Brain pericyte (primary cell): ENCODE results near the gene CRIP3.
"Not testable (repeated sequence)": the region's sequence is repeated elsewhere in the genome, so short reads cannot be mapped to it uniquely, and the experiment has no call there.

ENCODE experiments used
- DNase-seq: peaks from one replicate; pipeline ENCODE4 v3.0.0-alpha.2; 2012; ENCODE audit warnings: low read depth, low spot score

Gene CRIP3, protein sequence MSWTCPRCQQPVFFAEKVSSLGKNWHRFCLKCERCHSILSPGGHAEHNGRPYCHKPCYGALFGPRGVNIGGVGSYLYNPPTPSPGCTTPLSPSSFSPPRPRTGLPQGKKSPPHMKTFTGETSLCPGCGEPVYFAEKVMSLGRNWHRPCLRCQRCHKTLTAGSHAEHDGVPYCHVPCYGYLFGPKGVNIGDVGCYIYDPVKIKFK

DNA sequence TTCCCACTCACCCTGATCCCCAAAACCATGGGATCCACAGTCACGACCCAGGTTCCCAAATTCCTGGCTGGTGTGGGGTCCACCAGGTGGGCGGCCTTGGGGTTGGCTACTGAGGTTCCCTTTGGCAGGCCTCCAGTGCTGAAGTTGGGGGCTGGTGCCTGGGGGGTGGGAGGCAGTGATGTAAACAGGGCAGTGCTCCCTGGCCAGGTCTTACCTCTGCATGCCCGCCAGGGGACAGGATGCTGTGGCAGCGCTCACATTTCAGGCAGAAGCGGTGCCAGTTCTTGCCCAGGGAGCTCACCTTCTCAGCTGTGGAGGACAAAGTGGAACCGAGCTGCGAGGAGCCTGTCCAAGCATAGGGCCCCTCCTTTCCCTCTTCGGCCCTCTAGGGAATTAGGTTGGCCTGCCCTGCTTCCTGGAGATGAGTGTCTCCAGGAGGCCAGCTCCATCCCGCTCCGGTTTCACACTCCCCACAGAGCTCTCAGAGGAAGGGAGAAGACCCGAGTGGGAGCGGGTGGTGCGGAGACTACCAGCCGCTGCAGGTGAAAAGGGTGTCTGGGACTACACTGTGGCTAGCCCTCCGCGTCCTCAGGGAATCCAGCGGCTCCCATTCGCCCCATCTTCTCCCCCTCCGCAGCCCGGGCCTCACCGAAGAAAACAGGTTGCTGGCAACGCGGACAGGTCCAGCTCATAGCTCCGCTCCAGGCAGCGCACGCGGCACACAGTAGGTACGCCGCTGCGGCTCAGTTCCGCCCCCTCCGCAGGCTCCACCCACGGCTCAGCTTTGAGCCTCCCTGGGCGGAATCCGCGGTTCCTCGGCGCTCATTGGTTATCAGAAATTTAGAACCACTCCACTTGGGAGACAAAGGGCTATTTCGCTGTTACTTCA, at the start of gene CRIP3:
TSS of gene CRIP3 (minus strand) at position 726 of the 889 bp plus-strand sequence. CDS start at position 692, 34 bp downstream.
- no peak for DNase-seq

DNA sequence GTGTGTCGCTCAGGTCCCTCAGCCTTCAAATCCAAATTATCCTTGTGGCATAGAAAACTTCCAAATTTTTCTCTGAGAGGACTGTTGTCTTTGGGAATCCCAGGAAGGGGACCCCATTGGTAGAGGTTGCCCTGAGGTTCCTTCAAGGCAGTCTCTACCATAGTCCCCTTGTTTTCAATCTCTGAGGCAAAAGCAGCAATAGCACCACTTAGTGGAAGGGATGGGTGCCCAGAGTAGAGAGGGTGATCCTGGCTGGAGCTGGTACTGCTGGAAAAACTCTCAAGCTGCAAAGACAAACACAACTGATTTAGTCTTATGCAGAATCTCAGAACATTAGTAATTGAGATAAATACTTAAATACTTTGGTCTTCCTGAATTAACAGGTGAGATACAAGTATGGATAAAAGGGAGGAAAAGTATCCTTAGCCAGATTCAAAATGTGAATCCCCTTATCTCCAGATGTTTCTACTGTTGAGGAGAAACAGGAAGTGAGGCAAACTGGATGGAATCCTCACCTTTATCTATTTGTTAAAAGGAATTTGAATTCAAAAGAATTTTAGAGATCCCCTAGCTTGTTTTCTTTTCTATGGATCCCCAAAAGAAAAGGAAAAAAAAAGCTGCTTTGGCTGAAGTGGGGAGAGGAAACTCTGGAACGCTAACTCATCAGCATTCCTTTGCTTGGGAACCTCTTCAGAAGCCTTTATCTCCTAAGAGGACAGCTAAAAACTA, 47.4 kb upstream of the CRIP3 start:
- DNase-seq = no peak

DNA sequence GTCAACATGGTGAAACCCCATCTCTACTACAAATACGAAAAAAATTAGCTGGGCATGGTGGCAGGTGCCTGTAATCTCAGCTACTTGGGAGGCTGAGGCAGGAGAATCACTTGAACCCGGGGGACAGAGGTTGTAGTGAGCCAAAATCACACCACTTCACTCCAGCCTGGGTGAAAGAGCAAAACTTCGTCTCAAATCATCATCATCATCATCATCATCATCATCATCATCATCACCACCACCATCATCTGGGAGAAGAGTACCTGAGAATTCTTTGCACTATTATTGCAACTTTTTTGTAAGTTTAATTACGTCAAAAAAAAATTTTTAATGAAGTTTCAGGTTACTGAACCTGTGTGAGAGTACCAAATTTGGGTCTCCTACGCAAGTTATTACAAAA, 43.3 kb upstream of the CRIP3 start:
- DNase-seq = not testable (repeated sequence)

DNA sequence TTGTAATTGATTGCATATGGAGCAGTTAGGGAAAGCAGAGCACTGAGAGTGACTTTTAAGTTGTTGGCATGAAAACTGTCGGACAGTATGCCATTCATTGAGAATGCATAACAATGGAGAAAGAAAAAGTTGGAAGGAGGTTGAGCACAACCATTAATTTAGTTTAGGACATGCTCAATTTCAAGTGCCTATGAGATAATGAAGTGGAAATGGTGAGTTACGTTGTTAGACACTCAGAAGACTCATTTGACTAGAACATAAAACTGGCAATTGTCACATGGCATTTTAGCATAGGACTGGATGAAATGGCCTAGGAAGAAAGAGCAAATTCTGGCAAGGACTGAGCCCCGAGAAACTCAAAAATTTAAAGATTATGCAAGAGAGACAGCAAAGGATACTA, 38.8 kb upstream of the CRIP3 start:
- no peak for DNase-seq

DNA sequence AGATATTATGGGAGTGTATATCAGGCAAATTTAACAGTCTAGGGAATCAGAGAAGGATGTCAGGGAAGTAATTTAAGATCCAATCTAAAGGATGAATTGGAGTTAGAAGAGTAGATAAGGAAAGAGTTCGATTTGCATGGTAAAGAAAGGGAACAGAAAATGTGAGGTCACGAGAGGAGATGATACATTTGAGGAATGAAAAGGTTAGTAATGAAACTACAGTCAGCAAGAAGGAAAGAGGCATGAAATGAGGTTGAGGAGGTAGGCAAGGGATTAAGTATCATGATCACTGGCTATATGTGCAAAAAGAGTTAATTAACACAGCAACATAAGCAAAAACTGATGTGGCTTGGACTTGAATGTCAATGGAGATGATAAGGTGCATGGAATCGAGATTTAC, 38.4 kb upstream of the CRIP3 start:
- DNase-seq = no peak

DNA sequence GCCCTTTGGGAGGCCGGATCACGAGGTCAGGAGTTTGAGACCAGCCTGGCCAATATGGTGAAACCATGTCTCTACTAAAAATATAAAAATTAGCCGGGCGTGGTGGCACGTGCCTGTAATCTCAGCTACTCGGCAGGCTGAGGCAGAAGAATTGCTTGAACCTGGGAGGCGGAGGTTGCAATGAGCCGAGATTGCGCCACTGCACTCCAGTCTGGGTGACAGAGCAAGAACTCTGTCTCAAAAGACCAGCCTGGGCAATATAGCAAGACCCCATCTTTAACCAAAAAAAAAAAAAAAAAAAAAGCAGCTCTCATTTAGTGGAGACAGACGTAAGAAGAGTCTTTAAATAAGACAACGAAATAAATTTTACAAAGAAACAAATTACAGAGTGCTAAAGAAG, 37.6 kb upstream of the CRIP3 start:
- DNase-seq = not testable (repeated sequence)

DNA sequence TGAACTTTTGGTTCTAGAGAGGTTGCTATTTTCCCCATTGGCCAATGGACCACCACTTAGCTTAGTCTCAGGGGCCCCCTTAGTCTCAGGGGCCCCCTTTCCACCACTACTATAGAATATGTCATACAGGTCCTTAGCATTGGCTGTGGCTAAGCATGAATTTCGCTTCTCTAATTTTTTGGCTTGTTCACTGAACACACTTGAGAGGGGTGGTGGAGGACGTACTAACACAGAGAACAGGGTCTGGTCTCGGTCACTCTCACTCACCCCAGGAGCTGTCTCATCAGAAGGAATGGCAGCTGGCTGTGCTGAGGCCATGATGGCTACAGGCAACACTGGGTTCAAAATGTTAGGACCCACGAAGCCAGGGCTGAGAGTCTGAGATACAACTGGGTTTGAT, 30.5 kb upstream of the CRIP3 start:
- no peak for DNase-seq

DNA sequence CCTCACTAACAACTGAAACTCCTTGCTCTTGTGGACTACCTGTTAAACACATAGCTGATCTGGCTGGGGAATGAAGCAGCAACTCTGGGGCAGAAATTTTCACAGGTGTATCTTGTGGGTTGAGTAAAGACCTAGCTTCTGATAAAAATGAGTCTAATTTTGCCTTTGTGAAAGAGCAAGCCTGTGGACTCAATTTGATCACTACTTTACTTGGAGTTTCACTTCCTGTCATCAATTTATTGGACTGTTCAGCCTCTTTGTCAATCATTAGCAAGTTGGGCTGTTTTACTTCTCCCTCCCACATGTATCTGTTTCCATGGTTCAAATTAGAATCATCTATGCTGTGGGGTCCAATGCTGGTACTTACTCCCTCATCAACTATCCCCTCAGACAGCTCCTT, 29.6 kb upstream of the CRIP3 start:
- no peak for DNase-seq

DNA sequence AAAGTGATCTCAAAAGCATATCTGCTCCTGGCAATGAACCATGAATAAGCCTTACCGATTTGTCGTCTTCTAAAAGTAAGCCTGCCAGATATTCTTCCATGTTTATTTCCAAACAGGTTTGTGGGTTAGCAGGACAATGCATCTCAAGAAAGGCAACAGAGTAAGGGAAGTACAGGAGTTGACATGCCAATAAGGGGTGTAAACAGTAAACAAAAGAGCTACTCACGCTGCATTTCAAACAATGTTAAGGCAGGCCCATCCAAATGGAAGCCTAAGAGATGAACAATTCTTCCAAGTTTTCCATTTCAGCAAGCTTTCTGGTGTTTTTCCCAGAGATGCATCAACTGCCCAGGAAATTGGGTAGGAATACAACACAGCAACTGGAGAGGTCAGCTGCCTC, 27.8 kb upstream of the CRIP3 start:
- DNase-seq = no peak

DNA sequence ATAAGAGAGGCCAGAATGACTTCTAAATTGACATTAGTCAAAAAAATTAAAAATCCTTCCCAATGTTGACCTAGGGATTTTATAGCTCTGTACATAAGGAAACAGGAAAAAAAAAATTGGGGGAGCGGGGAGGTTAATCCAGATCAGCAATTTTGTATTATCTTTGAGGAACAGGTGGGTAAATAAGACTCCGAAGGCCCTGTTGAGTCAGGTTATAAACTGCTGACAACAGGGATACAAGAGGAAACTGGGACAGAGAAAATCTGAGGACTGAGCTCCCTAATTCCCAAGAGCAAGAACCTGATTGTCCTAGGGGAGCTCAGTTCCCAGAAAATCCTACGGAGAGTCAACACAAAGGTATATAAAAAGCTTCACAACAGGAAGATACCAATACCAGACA, 26.8 kb upstream of the CRIP3 start:
- DNase-seq = no peak

DNA sequence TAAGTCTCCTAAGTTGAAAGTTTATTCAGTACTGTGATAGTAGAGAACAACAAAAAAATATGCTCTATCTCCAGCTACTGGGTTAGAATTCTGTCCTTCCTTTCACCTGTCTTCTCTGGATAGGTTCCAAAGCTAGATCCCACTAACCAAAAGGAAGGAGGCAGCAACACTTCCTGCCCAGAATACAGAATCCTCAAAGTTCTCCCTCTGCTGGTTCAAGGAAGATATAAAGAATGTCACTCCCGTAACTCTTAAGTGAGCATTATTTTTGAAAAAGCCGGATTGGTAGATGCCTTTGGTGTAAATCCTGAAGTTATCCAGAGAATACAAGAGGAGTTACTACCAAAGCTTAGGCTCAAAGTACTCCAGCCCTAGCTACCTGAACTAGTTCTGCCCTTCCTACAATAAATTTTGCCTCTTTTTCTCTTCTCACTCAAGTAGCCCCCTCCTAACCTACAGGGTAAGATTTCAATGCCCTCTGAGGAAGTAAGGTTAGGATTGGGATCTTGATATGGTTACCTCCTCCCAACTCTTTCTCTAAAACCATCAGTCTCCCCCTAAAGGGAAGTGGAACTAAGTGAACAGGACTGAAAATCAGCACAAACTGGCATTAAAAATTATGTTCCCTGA, 26.0 kb upstream of the CRIP3 start:
- no peak for DNase-seq

DNA sequence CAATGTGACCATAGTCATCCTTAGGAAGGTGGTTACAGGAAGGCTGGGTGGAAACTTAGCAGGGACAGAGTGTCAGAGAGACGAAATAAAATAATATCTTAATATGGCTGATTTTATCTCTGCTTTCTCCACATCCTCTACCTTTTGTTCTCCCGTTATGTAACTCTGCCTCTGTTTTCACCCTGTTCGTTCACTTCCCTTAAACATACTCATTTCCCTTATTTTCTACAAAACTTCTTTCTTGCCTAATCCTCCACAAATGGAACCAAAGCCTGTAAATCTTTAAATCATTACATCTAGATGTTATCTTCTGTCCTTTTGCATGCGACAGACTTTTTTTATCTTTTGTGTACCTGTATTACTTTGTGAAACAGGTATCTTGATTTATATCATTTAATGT, 23.3 kb upstream of the CRIP3 start:
- DNase-seq = no peak

DNA sequence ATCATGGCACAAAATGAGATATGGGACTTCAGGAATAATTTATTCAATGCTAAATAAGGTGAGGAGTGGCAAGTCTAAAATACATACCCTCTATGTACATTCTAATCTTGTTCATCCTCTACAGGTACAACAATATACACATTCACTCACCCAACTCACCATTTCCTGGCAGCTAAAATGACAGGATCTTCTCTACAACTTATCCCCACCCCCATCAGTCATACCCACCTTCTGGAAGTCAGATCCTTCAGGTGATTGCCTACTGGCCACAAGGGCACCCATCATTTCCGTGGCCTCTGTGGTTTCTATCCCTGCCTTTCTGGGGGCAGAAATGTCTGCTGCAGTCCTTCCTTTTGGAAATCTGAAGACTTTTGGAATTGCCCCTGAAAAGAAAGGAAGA, 22.8 kb upstream of the CRIP3 start:
- DNase-seq = no peak

DNA sequence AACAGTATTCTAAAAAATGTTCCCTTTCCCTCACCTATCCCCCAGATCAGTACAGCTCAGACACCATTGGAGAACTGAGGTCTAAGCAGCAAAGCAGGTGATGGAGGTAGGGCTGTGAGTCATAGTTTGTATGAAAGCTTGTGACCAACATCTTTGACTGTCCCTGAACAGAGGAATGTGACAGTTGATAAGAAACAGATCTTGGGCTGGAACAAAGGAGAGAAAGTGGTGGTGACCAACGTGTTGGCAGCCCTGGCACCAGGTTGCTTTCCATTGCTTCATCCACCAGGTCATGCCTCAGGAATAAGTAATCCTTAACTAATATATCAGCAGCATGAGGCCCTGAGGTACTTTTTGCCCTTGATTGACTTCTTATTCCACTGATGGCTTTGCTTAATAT, 19.9 kb upstream of the CRIP3 start:
- no peak for DNase-seq

DNA sequence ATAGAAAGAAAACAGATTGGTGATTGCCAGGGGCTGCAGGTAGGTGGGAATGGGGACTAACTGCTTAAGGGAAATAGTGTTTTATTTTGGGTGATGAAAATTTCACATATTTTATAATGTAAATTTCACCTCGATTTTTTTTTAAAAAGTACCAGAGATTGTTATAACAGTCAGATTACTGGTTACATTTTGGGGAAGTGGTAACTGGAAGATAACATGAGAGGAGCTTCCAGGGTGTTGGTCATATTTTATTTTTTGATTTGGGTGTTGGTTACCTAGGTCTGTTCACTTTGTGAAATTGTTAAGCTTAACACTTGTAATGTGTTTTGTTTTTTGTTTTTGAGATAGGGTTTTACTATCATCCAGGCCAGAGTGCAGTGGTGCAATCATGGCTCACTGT, 17.2 kb upstream of the CRIP3 start:
- no peak for DNase-seq

DNA sequence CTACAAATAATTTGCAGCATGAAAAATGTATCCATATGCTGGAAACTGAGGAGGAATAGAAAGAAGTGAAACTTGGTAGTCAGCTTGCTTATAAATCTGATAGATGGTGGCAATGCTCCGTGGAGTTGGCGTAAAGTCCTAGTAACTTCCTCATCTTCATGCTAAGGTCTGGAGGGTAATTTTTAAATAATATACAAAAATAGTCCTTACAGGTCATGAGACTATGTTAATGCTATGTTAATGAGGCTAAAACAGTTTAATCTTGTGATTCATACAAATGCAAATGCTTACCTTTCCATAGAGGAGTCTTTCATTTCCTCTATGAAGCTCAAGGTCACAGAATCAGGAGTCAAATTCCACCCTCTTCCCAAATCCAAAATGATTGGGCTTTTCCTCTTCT, 9.4 kb upstream of the CRIP3 start:
- no peak for DNase-seq

DNA sequence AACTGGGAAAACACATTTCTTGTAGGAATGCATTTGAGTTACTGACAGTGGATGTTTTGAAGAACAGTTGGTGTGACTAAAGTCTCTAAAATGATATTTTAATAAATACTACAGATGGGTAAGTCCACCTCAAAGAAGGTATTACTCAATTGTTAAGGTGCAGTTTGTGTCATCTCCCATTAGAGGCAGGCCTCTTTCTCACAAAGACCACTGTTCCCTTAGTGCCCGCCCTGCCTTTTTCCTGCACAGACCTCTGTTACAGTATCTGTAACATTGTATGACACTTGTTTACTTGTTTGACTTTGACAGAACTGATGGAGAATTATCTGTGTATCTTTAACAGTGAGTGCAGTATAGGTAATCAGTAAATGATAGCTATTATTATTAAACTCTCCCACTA, 5.2 kb upstream of the CRIP3 start:
- no peak for DNase-seq

DNA sequence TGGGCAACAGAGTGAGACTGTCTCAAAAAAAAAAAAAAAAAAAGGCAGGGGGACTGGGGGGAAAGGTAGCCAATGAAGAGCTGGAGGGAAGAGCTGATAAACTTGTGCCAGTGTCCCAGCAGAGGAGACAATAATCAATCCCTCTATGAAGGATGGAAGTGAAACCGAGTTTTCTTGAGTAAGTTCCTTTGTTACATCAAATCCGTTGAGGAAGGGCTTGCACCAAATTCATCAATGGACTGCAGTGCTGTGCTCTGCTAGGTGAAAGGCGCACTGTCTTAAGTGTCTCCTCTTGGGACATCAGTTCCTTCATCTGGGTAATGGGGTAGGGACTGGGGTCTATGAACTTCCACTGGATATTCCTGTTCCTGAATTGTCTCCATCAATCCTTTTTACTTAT, 3.0 kb upstream of the CRIP3 start:
- DNase-seq = no peak

DNA sequence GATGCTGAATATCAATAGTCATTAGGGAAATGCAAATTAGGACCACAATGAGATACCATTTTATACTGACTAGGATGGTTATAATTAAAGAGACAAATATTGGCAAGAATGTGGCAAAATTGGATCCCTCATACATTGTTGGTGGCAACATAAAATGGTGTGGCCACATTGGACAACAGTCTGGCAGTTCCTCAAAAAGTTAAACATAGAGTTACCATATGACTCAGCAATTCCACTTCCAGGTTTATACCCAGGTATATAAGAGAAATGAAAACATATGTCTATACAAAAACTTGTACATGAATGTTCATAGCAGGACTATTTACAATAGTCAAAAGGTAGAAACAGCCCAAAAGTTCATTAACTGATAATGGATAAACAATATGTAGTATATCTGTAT, 2.0 kb upstream of the CRIP3 start:
- no peak for DNase-seq

DNA sequence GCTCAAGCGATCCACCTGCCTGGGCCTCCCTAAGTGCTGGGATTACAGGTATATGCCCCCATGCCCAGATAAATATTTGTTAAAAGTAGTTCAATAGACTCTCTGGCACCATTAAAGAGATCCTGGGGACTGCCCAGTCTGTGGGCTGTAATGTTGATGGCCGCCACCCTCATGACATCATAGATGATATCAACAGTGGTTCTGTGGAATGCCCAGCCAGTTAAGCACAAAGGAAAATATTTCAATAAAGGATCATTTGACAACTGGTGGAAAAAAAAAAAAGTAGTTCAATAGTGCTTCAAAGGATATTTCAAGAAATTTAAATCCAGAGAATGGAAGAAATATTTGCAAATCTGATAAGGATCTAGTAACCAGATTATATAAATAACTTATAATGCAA, 1.5 kb upstream of the CRIP3 start:
- DNase-seq = no peak

DNA sequence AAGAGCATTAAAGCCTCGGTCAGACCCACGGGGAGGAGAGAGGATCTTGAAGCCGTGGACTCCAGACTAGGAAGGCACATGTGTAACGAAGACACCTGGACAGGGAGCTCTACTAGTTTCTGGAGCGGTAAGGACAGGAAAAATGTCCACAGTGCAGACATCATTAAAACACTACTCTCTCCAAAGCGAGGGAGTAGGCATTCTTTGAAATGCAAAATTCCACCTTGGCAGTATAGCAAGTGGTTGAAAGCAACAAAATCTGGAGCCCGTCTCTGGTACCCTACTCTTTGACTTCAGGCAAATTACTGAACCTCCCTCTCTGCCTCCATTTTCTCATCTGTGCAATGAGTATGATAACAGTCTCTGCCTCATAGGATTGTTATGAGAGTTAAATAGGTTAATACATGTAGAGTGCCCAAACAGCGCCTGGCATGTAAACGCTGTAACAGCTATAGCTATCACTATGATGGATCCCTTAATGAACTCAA, 408 bp upstream of the CRIP3 start:
- DNase-seq = no peak

DNA sequence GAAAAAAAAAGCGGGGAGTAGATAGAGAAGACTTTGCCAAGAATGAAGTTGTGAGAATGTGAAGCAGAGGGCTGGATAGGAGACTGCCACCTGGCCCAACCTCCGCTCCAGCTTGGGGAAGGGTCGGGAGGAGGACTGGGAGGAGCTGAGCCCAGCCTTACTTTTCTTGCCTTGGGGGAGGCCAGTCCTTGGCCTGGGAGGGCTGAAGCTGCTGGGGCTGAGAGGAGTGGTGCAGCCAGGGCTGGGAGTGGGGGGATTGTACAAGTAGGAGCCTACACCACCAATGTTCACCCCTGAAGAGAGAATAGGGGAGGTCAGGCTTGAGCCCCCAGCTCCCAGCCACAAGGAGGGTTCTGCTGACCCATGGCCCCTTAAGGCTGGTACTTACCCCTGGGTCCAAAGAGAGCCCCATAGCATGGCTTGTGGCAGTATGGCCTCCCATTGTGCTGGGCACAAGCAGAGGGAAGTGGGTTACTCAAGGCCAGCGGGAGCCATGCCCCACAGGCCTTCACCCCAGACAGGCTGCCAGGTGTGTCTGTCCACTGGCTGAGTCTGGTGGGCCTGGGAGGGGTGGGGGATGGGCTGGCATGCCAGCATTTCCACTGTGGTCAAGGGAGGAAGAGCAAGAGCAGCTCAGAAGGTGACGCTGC, 1.1 kb downstream of the CRIP3 start:
- no peak for DNase-seq
